Measurements from ENCODE around the gene KIAA0408.

- TF ChIP-seq, protein P1, sequence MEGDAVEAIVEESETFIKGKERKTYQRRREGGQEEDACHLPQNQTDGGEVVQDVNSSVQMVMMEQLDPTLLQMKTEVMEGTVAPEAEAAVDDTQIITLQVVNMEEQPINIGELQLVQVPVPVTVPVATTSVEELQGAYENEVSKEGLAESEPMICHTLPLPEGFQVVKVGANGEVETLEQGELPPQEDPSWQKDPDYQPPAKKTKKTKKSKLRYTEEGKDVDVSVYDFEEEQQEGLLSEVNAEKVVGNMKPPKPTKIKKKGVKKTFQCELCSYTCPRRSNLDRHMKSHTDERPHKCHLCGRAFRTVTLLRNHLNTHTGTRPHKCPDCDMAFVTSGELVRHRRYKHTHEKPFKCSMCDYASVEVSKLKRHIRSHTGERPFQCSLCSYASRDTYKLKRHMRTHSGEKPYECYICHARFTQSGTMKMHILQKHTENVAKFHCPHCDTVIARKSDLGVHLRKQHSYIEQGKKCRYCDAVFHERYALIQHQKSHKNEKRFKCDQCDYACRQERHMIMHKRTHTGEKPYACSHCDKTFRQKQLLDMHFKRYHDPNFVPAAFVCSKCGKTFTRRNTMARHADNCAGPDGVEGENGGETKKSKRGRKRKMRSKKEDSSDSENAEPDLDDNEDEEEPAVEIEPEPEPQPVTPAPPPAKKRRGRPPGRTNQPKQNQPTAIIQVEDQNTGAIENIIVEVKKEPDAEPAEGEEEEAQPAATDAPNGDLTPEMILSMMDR (conservative IDR thresholded peaks at IDR 0.05; ENCODE audit: low read depth, low read length): no peak
- no peak for TF ChIP-seq EZH2 (IDR thresholded peaks at IDR 0.05; ENCODE audit: borderline replicate concordance, low read depth, low read length, poor library complexity, severe bottlenecking)
Observed at GRCh38 chr6:127463056-127463455, 3.9 kb upstream of the KIAA0408 start.
